Keratinocyte (primary cell): ENCODE data around the gene ITPA. TPM values are rescaled to one million over a fixed set of nuclear protein-coding genes. Genes with fewer than 3 reads are reported as not detected.
"Not testable (repeated sequence)": the region's sequence is repeated elsewhere in the genome, so short reads cannot be mapped to it uniquely, and the experiment has no call there.

Experiments
- DNase-seq: peaks from one replicate; pipeline ENCODE4 v3.0.0-alpha.2; 2011; ENCODE audit warnings: low read depth, missing footprints, low spot score
- FAIRE-seq: peaks from 2 replicates; lab custom pipeline; 2011; peaks lifted over from hg19 to GRCh38; lab: Jason Lieb, UNC
- H2AFZ ChIP-seq: 2 replicates; pipeline ENCODE4 v1.6.0; 2012; ENCODE audit warnings: low read length, control low read depth, inconsistent platforms; ENCODE audit not compliant: control insufficient read depth
- H3K27ac ChIP-seq: 2 replicates; pipeline ENCODE4 v1.5.1; 2011; ENCODE audit warnings: low read length; ENCODE audit not compliant: control insufficient read depth, insufficient read depth
- H3K27me3 ChIP-seq: 3 replicates; pipeline ENCODE4 v1.6.0; 2011; ENCODE audit warnings: low read length; ENCODE audit not compliant: control insufficient read depth, insufficient read depth; ENCODE audit errors: extremely low read depth
- H3K36me3 ChIP-seq, 2 experiments: 2 replicates in 1 of 2; 3 replicates in 1 of 2; pipeline ENCODE4 v1.5.1; 2011; ENCODE audit warnings: low read length in 2 of 2, mild to moderate bottlenecking in 1 of 2; ENCODE audit not compliant: control insufficient read depth in 2 of 2, insufficient read depth in 2 of 2; ENCODE audit errors: extremely low read depth in 1 of 2
- H3K4me1 ChIP-seq: 3 replicates; pipeline ENCODE4 v1.5.1; 2011; ENCODE audit warnings: low read length; ENCODE audit not compliant: control insufficient read depth, insufficient read depth; ENCODE audit errors: extremely low read depth
- H3K4me2 ChIP-seq: 3 replicates; pipeline ENCODE4 v1.6.0; 2011; ENCODE audit warnings: low read depth, low read length; ENCODE audit not compliant: control insufficient read depth, insufficient read depth; ENCODE audit errors: extremely low read depth
- H3K4me3 ChIP-seq, 3 experiments: fragments of 200-600 bp in 1 of 3; sonication (generic) in 1 of 3; 2 replicates in 2 of 3; 3 replicates in 1 of 3; pipeline ENCODE4 v1.5.1; 2011 to 2016; ENCODE audit warnings: low read length in 3 of 3, mild to moderate bottlenecking in 3 of 3, control low read depth in 2 of 3, inconsistent platforms in 1 of 3, low read depth in 1 of 3, mixed read lengths in 1 of 3, mixed run types in 1 of 3, moderate library complexity in 1 of 3; ENCODE audit not compliant: control insufficient read depth in 2 of 3, insufficient read depth in 2 of 3; ENCODE audit errors: extremely low read depth in 1 of 3
- H3K79me2 ChIP-seq: 2 replicates; pipeline ENCODE4 v1.6.0; 2012; ENCODE audit warnings: low read length; ENCODE audit not compliant: control insufficient read depth, insufficient read depth
- H3K9ac ChIP-seq: 3 replicates; pipeline ENCODE4 v1.6.0; 2011; ENCODE audit warnings: low read length; ENCODE audit not compliant: control insufficient read depth, insufficient read depth; ENCODE audit errors: extremely low read depth
- H3K9me1 ChIP-seq: 3 replicates; pipeline ENCODE4 v1.6.0; 2011; ENCODE audit warnings: low read length; ENCODE audit not compliant: control insufficient read depth, insufficient read depth; ENCODE audit errors: extremely low read depth
- H3K9me3 ChIP-seq: 2 replicates; pipeline ENCODE4 v1.5.1; 2012; ENCODE audit warnings: low read depth, low read length; ENCODE audit not compliant: control insufficient read depth
- H4K20me1 ChIP-seq: 3 replicates; pipeline ENCODE4 v1.6.0; 2011; ENCODE audit warnings: low read length; ENCODE audit not compliant: control insufficient read depth, insufficient read depth; ENCODE audit errors: extremely low read depth
- CTCF ChIP-seq, 3 experiments: IDR thresholded peaks in 1 of 3; conservative IDR thresholded peaks in 1 of 3; optimal IDR thresholded peaks in 1 of 3; 2 replicates in 2 of 3; 3 replicates in 1 of 3; pipeline versions ENCODE3 to v1.5.1; 2011; ENCODE audit warnings: low read length in 3 of 3, mild to moderate bottlenecking in 3 of 3, moderate library complexity in 2 of 3, control low read depth in 1 of 3, inconsistent platforms in 1 of 3; ENCODE audit not compliant: insufficient read depth in 2 of 3; ENCODE audit errors: extremely low read depth in 1 of 3
- EZH2 ChIP-seq: IDR thresholded peaks from one replicate; pipeline ENCODE4 v1.6.1; 2012; ENCODE audit warnings: inconsistent platforms, mild to moderate bottlenecking, low read length, moderate library complexity
- dilution Hi-C: fragments of 300-500 bp; cut with MboI; formaldehyde crosslinking; loops from one replicate; pipeline ENCODE4 v1.7.0; 2020; ENCODE audit warnings: low sequenced_read_pairs; ENCODE audit not compliant: extremely low pct_ligation_motif_present
- polyA plus RNA-seq, 5 experiments: library from polyadenylated mRNA; depleted of rRNA in 3 of 5; stranded (reverse) in 3 of 5; stranded (forward) in 1 of 5; unstranded in 1 of 5; fragments of >200 nt; gene quantifications; 1 replicate in 1 of 5; 2 replicates in 3 of 5; 3 replicates in 1 of 5; pipeline versions ENCODE4 v1.2.1 to v1.2.3, GENCODE V29; 2011 to 2012; ENCODE audit warnings: missing spikeins in 2 of 5, low read depth in 1 of 5, low replicate concordance in 1 of 5

Gene ITPA
- polyA plus RNA-seq, 1 donor (not counting 4 experiments of a cell fraction or from before 2014, with no cell fraction given): 40.5 TPM

GRCh38 chr20:3180319-3180718, 29.0 kb upstream of the ITPA start:
- no peak for FAIRE-seq
- dilution Hi-C loops: no loop called here

GRCh38 chr20:3181270-3181669, 28.0 kb upstream of the ITPA start:
- TF ChIP-seq EZH2 (no peak), CTCF (optimal IDR thresholded peaks at IDR 0.05 in 1 of 3, IDR thresholded peaks at IDR 0.05 in 1 of 3, conservative IDR thresholded peaks at IDR 0.05 in 1 of 3; ENCODE audit: extremely low read depth in 1 of 3, insufficient read depth in 2 of 3, low read length in 3 of 3) (no peak)
- Histone ChIP-seq H3K9me1 (no peaks in the 10 kb centered on the region), H3K79me2 (no peaks in the 10 kb centered on the region), H3K4me3 (no peak overlapping the region), H3K9ac (no peak overlapping the region), H3K27me3 (no peaks in the 10 kb centered on the region), H3K4me1 (peaks cover 11% of the 10 kb centered on the region), H4K20me1 (no peaks in the 10 kb centered on the region), H3K27ac (no peak overlapping the region), H3K9me3 (no peaks in the 10 kb centered on the region), H3K4me2 (no peak overlapping the region), H3K36me3 (no peaks in the 10 kb centered on the region), H2AFZ (no peak overlapping the region)
- FAIRE-seq (no peak), DNase-seq (no peak)
- dilution Hi-C loops: no loop called here

More at GRCh38 chr20:3180319-3180718, 29.0 kb upstream of the ITPA start:
- Histone ChIP-seq H3K36me3 (no peaks in the 10 kb centered on the region), H3K9me3 (no peaks in the 10 kb centered on the region), H3K79me2 (no peaks in the 10 kb centered on the region), H3K9ac (no peak overlapping the region), H3K4me3 (no peak overlapping the region), H3K27ac (no peak overlapping the region), H4K20me1 (no peaks in the 10 kb centered on the region), H2AFZ (no peak overlapping the region), H3K4me2 (no peak overlapping the region), H3K4me1 (peaks cover 11% of the 10 kb centered on the region), H3K9me1 (no peaks in the 10 kb centered on the region), H3K27me3 (no peaks in the 10 kb centered on the region)
- no peak for DNase-seq
- no peak for TF ChIP-seq EZH2
- TF ChIP-seq CTCF (optimal IDR thresholded peaks at IDR 0.05 in 1 of 3, IDR thresholded peaks at IDR 0.05 in 1 of 3, conservative IDR thresholded peaks at IDR 0.05 in 1 of 3; ENCODE audit: extremely low read depth in 1 of 3, insufficient read depth in 2 of 3, low read length in 3 of 3): no peak

GRCh38 chr20:3182429-3182828, 26.9 kb upstream of the ITPA start:
- H3K4me3 ChIP-seq, H3K4me2 ChIP-seq, H4K20me1 ChIP-seq, H3K9me3 ChIP-seq, DNase-seq, H3K27me3 ChIP-seq, dilution Hi-C loops, H3K9ac ChIP-seq, H3K79me2 ChIP-seq, H2AFZ ChIP-seq, H3K36me3 ChIP-seq, H3K9me1 ChIP-seq, H3K27ac ChIP-seq, FAIRE-seq: not testable (repeated sequence)
- H3K4me1 ChIP-seq: peaks cover 11% of the 10 kb centered on the region
